CD14-positive monocyte (primary cell): ENCODE results near the gene GNG4. TPM values are rescaled to one million over a fixed set of nuclear protein-coding genes. Genes with fewer than 3 reads are reported as not detected.

Experiments
- DNase-seq, 3 donors: peaks; one replicate each; pipeline ENCODE4 v3.0.0-alpha.2; 2011 to 2022
- H2AFZ ChIP-seq: 2 replicates; pipeline ENCODE4 v1.6.0; 2012; ENCODE audit warnings: mild to moderate bottlenecking, low read depth, low read length, inconsistent platforms; ENCODE audit not compliant: insufficient read depth, poor library complexity, severe bottlenecking
- H3K27ac ChIP-seq, 2 donors: 1 replicate in 1 of 2; 2 replicates in 1 of 2; pipeline ENCODE4 v1.5.1; 2012 to 2013; ENCODE audit warnings: low read length in 2 of 2, control low read depth in 1 of 2, inconsistent platforms in 1 of 2, low read depth in 1 of 2, mild to moderate bottlenecking in 1 of 2
- H3K27me3 ChIP-seq, 2 donors: one replicate each; pipeline versions ENCODE4 v1.6.0 to v1.6.1; 2011 to 2013; ENCODE audit warnings: low read length in 2 of 2; ENCODE audit not compliant: control insufficient read depth in 2 of 2, insufficient read depth in 2 of 2
- H3K36me3 ChIP-seq, 2 donors: replicated peaks in 1 of 2; 1 replicate in 1 of 2; 2 replicates in 1 of 2; pipeline versions ENCODE4 v1.5.1 to v1.6.1; 2012 to 2013; ENCODE audit warnings: low read length in 2 of 2, control low read depth in 1 of 2, inconsistent platforms in 1 of 2, mild to moderate bottlenecking in 1 of 2; ENCODE audit not compliant: insufficient read depth in 2 of 2, control insufficient read depth in 1 of 2
- H3K4me1 ChIP-seq, 2 donors: 1 replicate in 1 of 2; 2 replicates in 1 of 2; pipeline versions ENCODE4 v1.5.1 to v1.6.1; 2012 to 2013; ENCODE audit warnings: low read length in 2 of 2, control low read depth in 1 of 2, inconsistent platforms in 1 of 2, mild to moderate bottlenecking in 1 of 2, moderate library complexity in 1 of 2; ENCODE audit not compliant: insufficient read depth in 2 of 2, control insufficient read depth in 1 of 2
- H3K4me2 ChIP-seq: replicated peaks from 2 replicates; pipeline ENCODE3; 2012; ENCODE audit warnings: low read length, moderate library complexity, mild to moderate bottlenecking; ENCODE audit not compliant: poor library complexity, severe bottlenecking; ENCODE audit errors: extremely low read depth
- H3K4me3 ChIP-seq, 3 experiments: fragments of 200-600 bp in 1 of 3; sonication (generic) in 1 of 3; replicated peaks in 1 of 3; 1 replicate in 2 of 3; 2 replicates in 1 of 3; pipeline ENCODE4 v1.5.1; 2011 to 2013; ENCODE audit warnings: low read length in 3 of 3, mild to moderate bottlenecking in 3 of 3, control low read depth in 2 of 3, low read depth in 2 of 3, inconsistent platforms in 1 of 3, moderate library complexity in 1 of 3
- H3K79me2 ChIP-seq: 2 replicates; pipeline ENCODE4 v1.6.0; 2012; ENCODE audit warnings: mild to moderate bottlenecking, control low read depth, inconsistent platforms, low read length, moderate library complexity; ENCODE audit not compliant: insufficient read depth
- H3K9ac ChIP-seq: 2 replicates; pipeline ENCODE4 v1.6.0; 2017; ENCODE audit warnings: low read length, mild to moderate bottlenecking; ENCODE audit not compliant: insufficient read depth, poor library complexity, severe bottlenecking
- H3K9me3 ChIP-seq, 2 donors: replicated peaks in 1 of 2; 1 replicate in 1 of 2; 2 replicates in 1 of 2; pipeline versions ENCODE4 v1.5.1 to v1.6.1; 2012 to 2013; ENCODE audit warnings: low read length in 2 of 2, control low read depth in 1 of 2; ENCODE audit not compliant: control insufficient read depth in 1 of 2, insufficient read depth in 1 of 2
- H4K20me1 ChIP-seq: 2 replicates; pipeline ENCODE4 v1.6.0; 2012; ENCODE audit warnings: mild to moderate bottlenecking, low read length, control low read depth, moderate library complexity; ENCODE audit not compliant: insufficient read depth
- H3K27ac Mint-ChIP-seq, 7 donors: one replicate each; pipeline ENCODE4 v1.8.0; 2020; ENCODE audit warnings: mild to moderate bottlenecking in 7 of 7, mixed read lengths in 7 of 7, moderate library complexity in 6 of 7, inconsistent platforms in 2 of 7
- H3K27me3 Mint-ChIP-seq, 3 donors: one replicate each; pipeline ENCODE4 v1.8.0; 2021 to 2022; ENCODE audit warnings: low read depth in 3 of 3, mild to moderate bottlenecking in 3 of 3, mixed read lengths in 3 of 3, moderate library complexity in 3 of 3, inconsistent platforms in 1 of 3
- H3K36me3 Mint-ChIP-seq, 2 donors: one replicate each; pipeline ENCODE4 v1.8.0; 2020; ENCODE audit warnings: mixed read lengths in 2 of 2, inconsistent platforms in 1 of 2, mild to moderate bottlenecking in 1 of 2
- H3K4me1 Mint-ChIP-seq: one replicate; pipeline ENCODE4 v1.8.0; 2020; ENCODE audit warnings: mild to moderate bottlenecking, mixed read lengths
- H3K4me3 Mint-ChIP-seq, 2 donors: one replicate each; pipeline ENCODE4 v1.8.0; 2020; ENCODE audit warnings: mild to moderate bottlenecking in 2 of 2, mixed read lengths in 2 of 2, moderate library complexity in 1 of 2
- H3K9me3 Mint-ChIP-seq, 7 donors: one replicate each; pipeline ENCODE4 v1.8.0; 2020 to 2022; ENCODE audit warnings: mixed read lengths in 7 of 7, mild to moderate bottlenecking in 6 of 7, moderate library complexity in 6 of 7, inconsistent platforms in 2 of 7
- CTCF ChIP-seq: fragments of 200-600 bp; IDR thresholded peaks from one replicate; pipeline ENCODE4 v1.8.0; 2022; ENCODE audit warnings: antibody characterized with exemption, mild to moderate bottlenecking
- WGBS: methylation state at CpG from one replicate; pipeline ENCODE4 v1.1.5; 2013; ENCODE audit warnings: missing lambda C conversion rate; ENCODE audit not compliant: insufficient coverage; 5-methylcytosine and 5-hydroxymethylcytosine counted together
- intact Hi-C, 2 donors: fragments of 100-400 bp; cut with micrococcal nuclease; formaldehyde crosslinking; loops; one replicate each; pipeline versions ENCODE4 v1.15.0 to v1.15.1; 2023
- polyA plus RNA-seq, 3 donors: library from polyadenylated mRNA; depleted of rRNA in 1 of 3; unstranded in 2 of 3; stranded (reverse) in 1 of 3; fragments of 300-500 nt in 2 of 3; fragments of >200 nt in 1 of 3; fragmentation: Illumina TruSeq in 2 of 3; gene quantifications; 1 replicate in 2 of 3; 2 replicates in 1 of 3; pipeline ENCODE4 v1.2.3, GENCODE V29; 2012 to 2021

The GNG4 gene
- polyA plus RNA-seq, 3 donors = not detected

- H3K27me3 ChIP-seq = no peaks in the 10 kb centered on the region
- Mint-ChIP-seq H3K4me1 (no peaks in the 10 kb centered on the region), H3K36me3 (peaks cover 85 to 94% of the 10 kb centered on the region in 2 donors), H3K27me3 (peaks cover 0 to 1% (median 0%) of the 10 kb centered on the region in 3 donors), H3K9me3 (peaks cover 16 to 24% (median 20%) of the 10 kb centered on the region in 7 donors), H3K27ac (peak overlapping the region in 2 of 7 donors; percentile 0 to 11), H3K4me3 (no peak overlapping the region)
- H3K4me2 ChIP-seq = no peak overlapping the region
- H3K9me3 ChIP-seq = peaks cover 22 to 47% of the 10 kb centered on the region in 2 donors
- H3K79me2 ChIP-seq = peaks cover 16% of the 10 kb centered on the region
- no peaks in the 10 kb centered on the region for H3K4me1 ChIP-seq
- no peak overlapping the region for H3K27ac ChIP-seq
- intact Hi-C loops = no loop called here
- DNase-seq = no peak
- no peak overlapping the region for H2AFZ ChIP-seq
- no peak overlapping the region for H3K9ac ChIP-seq
- no peak overlapping the region for H3K4me3 ChIP-seq
- peaks cover 84% of the 10 kb centered on the region for H4K20me1 ChIP-seq
- peaks cover 96 to 98% of the 10 kb centered on the region in 2 donors for H3K36me3 ChIP-seq
- WGBS = 100% methylated on average over 1 of the region's 1 CpG
- TF ChIP-seq CTCF = no peak
Observed at GRCh38 chr1:235671992-235672391, 22.4 kb upstream of the GNG4 start.

DNA sequence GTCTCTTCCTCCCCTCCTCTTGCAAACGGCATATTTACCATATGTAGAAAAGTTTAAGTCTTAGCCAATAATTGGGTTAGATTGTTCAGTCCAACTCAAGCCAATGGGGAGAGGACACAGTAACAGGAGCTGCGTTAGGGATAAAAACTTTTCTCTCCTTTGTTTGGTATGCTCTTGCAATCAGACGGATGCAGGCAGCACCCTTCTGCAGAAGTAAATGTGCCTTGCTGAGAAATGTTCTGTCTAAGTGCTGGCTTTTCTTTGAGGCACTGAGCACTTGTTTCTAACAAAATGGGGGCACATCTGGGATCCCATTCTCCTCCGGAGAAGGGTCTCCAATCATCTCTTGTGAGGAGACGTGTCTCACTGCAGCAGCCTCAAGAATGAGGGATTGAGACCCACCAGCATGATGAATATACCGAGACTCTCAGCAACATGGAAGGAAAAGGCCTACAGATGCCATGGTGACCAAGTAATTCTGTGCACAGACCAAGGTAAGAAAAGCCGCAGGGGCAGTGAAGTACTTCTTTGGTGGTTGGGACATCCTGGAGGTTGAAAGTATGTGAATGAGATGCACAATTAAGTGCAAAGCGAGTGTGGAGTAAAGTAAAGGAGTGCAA is 20.7 kb upstream of the GNG4 start:
- Histone ChIP-seq H3K79me2 (peaks cover 16% of the 10 kb centered on the region), H3K9me3 (peaks cover 20 to 41% of the 10 kb centered on the region in 2 donors), H3K4me2 (no peak overlapping the region), H3K27ac (peak overlapping the region in 1 of 2 donors; percentile 30), H4K20me1 (peaks cover 90% of the 10 kb centered on the region), H3K27me3 (no peaks in the 10 kb centered on the region), H3K36me3 (peaks cover 89 to 97% of the 10 kb centered on the region in 2 donors), H3K4me3 (no peak overlapping the region), H2AFZ (no peak overlapping the region), H3K4me1 (no peaks in the 10 kb centered on the region), H3K9ac (no peak overlapping the region)
- peaks cover 74 to 91% of the 10 kb centered on the region in 2 donors for H3K36me3 Mint-ChIP-seq
- no peaks in the 10 kb centered on the region for H3K4me1 Mint-ChIP-seq
- peaks cover 0 to 1% (median 0%) of the 10 kb centered on the region in 3 donors for H3K27me3 Mint-ChIP-seq
- H3K27ac Mint-ChIP-seq = peak overlapping the region in 1 of 7 donors; percentile 54
- intact Hi-C loops = no loop called here
- WGBS = 93% methylated on average over 7 of the region's 8 CpGs
- H3K9me3 Mint-ChIP-seq = peaks cover 15 to 24% (median 19%) of the 10 kb centered on the region in 7 donors
- no peak overlapping the region for H3K4me3 Mint-ChIP-seq
- no peak for DNase-seq
- no peak for TF ChIP-seq CTCF
